CD4-positive, alpha-beta T cell (primary cell): Measurements from ENCODE around the gene PSME3. TPM values are rescaled to one million over a fixed set of nuclear protein-coding genes. Genes with fewer than 3 reads are reported as not detected.

Experiments used
- ATAC-seq: fragments of 200-7000 bp; cut with Tn5 transposase; one replicate; pipeline ENCODE4 v1.10.0; 2022; ENCODE audit warnings: mild to moderate bottlenecking; ENCODE audit not compliant: poor library complexity
- CTCF ChIA-PET: fragments of 350-600 bp; sonication (Branson Sonifier 250); formaldehyde crosslinking; loops from one replicate; lab custom pipeline; 2021; ENCODE audit warnings: antibody characterized with exemption, inconsistent platforms; lab: Charles Lee
- POLR2A ChIA-PET: fragments of 350-600 bp; sonication (Branson Sonifier 250); formaldehyde crosslinking; loops from one replicate; lab custom pipeline; 2021; ENCODE audit warnings: antibody characterized with exemption, inconsistent platforms; lab: Charles Lee
- DNase-seq, 14 experiments: peaks; one replicate each; pipeline ENCODE4 v3.0.0-alpha.2; 2013 to 2020; ENCODE audit warnings: mixed read lengths in 2 of 14
- H3K27ac ChIP-seq, 2 donors: one replicate each; pipeline versions ENCODE4 v1.5.1 to v1.7.0; 2013; ENCODE audit warnings: low read length in 2 of 2, low read depth in 1 of 2, mild to moderate bottlenecking in 1 of 2
- H3K27me3 ChIP-seq, 2 experiments: 1 replicate in 1 of 2; 2 replicates in 1 of 2; pipeline versions ENCODE4 v1.6.1 to v1.7.0; 2013; ENCODE audit warnings: low read length in 2 of 2, control low read depth in 1 of 2, mild to moderate bottlenecking in 1 of 2, moderate library complexity in 1 of 2; ENCODE audit not compliant: insufficient read depth in 2 of 2, control insufficient read depth in 1 of 2
- H3K36me3 ChIP-seq: one replicate; pipeline ENCODE4 v1.6.1; 2013; ENCODE audit warnings: low read length, control low read depth; ENCODE audit not compliant: insufficient read depth
- H3K4me1 ChIP-seq: one replicate; pipeline ENCODE4 v1.6.1; 2013; ENCODE audit warnings: low read length, control low read depth; ENCODE audit not compliant: insufficient read depth
- H3K4me3 ChIP-seq: one replicate; pipeline ENCODE4 v1.5.1; 2013; ENCODE audit warnings: mild to moderate bottlenecking, low read length, moderate library complexity
- H3K9me3 ChIP-seq, 2 experiments: 1 replicate in 1 of 2; 2 replicates in 1 of 2; pipeline versions ENCODE4 v1.6.1 to v1.7.0; 2013; ENCODE audit warnings: low read length in 2 of 2, mild to moderate bottlenecking in 2 of 2, control low read depth in 1 of 2, moderate library complexity in 1 of 2; ENCODE audit not compliant: control insufficient read depth in 1 of 2, insufficient read depth in 1 of 2
- H3K27ac Mint-ChIP-seq: one replicate; pipeline ENCODE4 v1.8.0; 2020; ENCODE audit warnings: mixed read lengths
- H3K27me3 Mint-ChIP-seq: one replicate; pipeline ENCODE4 v1.8.0; 2021; ENCODE audit warnings: mixed read lengths
- H3K36me3 Mint-ChIP-seq: one replicate; pipeline ENCODE4 v1.8.0; 2021; ENCODE audit warnings: low read depth, mixed read lengths
- H3K4me1 Mint-ChIP-seq: one replicate; pipeline ENCODE4 v1.8.0; 2021; ENCODE audit warnings: low read depth, mixed read lengths
- H3K4me3 Mint-ChIP-seq: one replicate; pipeline ENCODE4 v1.8.0; 2020; ENCODE audit warnings: mild to moderate bottlenecking, mixed read lengths
- H3K9me3 Mint-ChIP-seq: one replicate; pipeline ENCODE4 v1.8.0; 2020; ENCODE audit warnings: mixed read lengths
- intact Hi-C, 2 experiments: fragments of 100-400 bp; cut with DNase I in 1 of 2; cut with micrococcal nuclease in 1 of 2; formaldehyde crosslinking; loops; one replicate each; pipeline versions ENCODE4 v1.15.1 to v1.9.0; 2023 to 2025; cut with DNase I, micrococcal nuclease
- total RNA-seq, 174 experiments: library from RNA in 2 of 174; stranded (reverse) in 2 of 174; gene quantifications; one replicate each; pipeline ENCODE4 v1.2.3 and lab custom pipeline; 2021 to 2026
- TF ChIP-seq, protein P1 (sequence below): fragments of 200-600 bp; IDR thresholded peaks from one replicate; pipeline ENCODE4 v1.8.0; 2022; ENCODE audit warnings: antibody characterized with exemption, mild to moderate bottlenecking

PSME3 gene
- total RNA-seq, 2 experiments from 2014 or later = 62.1 to 62.5 TPM

- TF ChIP-seq, protein P1, sequence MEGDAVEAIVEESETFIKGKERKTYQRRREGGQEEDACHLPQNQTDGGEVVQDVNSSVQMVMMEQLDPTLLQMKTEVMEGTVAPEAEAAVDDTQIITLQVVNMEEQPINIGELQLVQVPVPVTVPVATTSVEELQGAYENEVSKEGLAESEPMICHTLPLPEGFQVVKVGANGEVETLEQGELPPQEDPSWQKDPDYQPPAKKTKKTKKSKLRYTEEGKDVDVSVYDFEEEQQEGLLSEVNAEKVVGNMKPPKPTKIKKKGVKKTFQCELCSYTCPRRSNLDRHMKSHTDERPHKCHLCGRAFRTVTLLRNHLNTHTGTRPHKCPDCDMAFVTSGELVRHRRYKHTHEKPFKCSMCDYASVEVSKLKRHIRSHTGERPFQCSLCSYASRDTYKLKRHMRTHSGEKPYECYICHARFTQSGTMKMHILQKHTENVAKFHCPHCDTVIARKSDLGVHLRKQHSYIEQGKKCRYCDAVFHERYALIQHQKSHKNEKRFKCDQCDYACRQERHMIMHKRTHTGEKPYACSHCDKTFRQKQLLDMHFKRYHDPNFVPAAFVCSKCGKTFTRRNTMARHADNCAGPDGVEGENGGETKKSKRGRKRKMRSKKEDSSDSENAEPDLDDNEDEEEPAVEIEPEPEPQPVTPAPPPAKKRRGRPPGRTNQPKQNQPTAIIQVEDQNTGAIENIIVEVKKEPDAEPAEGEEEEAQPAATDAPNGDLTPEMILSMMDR = no peak
- H3K36me3 Mint-ChIP-seq = peaks cover 85% of the 10 kb centered on the region
- DNase-seq (no peak), ATAC-seq (no peak)
- Histone ChIP-seq H3K4me1 (no peaks in the 10 kb centered on the region), H3K36me3 (peaks cover 83% of the 10 kb centered on the region), H3K27me3 (no peaks in the 10 kb centered on the region), H3K4me3 (no peak overlapping the region), H3K27ac (no peak overlapping the region), H3K9me3 (no peaks in the 10 kb centered on the region)
- no peaks in the 10 kb centered on the region for H3K9me3 Mint-ChIP-seq
- H3K4me3 Mint-ChIP-seq = no peak overlapping the region
- CTCF ChIA-PET = no interaction called here
- no peaks in the 10 kb centered on the region for H3K27me3 Mint-ChIP-seq
- no peak overlapping the region for H3K27ac Mint-ChIP-seq
- peaks cover 5% of the 10 kb centered on the region for H3K4me1 Mint-ChIP-seq
- POLR2A ChIA-PET = no interaction called here
- intact Hi-C loops = loop anchor here (2.0 to 10.0 kb wide), 2 partner anchors 363 to 497 kb away; no protein-coding TSS in a partner anchor
Measured at GRCh38 chr17:42841975-42842685, 8.9 kb downstream of the PSME3 start.

DNA sequence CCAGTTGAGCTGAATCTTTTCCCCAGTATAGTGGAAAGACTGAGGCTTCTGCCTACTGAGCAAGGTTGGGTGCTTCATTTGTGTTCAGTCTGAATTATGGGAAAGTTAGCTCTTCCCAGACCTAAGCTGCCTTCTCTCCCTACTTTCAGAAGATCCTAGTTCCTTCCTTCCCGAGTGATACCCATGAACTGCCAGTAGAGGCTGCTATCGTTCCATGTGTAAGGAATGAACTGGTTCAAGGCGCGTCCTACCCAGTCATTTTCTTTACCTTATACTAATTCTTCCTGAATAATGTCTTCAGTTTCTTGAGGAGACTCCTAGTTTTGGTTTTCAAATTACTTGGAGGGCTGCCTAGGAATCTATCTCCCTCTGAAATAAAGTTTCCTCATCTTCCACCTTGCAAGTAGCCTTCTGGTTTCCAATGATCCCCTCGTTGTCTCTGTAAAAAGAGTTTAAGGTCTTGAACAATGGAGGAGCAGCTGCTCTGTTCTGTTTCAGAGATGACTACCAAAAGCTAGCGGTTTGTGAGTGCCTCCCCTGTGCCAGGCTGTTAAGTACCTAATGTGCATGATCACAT is 10.2 kb downstream of the PSME3 start:
- H3K4me1 Mint-ChIP-seq = no peaks in the 10 kb centered on the region
- no peaks in the 10 kb centered on the region for H3K9me3 Mint-ChIP-seq
- Histone ChIP-seq H3K36me3 (peaks cover 69% of the 10 kb centered on the region), H3K9me3 (no peaks in the 10 kb centered on the region), H3K27me3 (no peaks in the 10 kb centered on the region), H3K27ac (no peak overlapping the region), H3K4me3 (no peak overlapping the region), H3K4me1 (no peaks in the 10 kb centered on the region)
- ATAC-seq = peak; percentile 56
- POLR2A ChIA-PET = interaction anchor here (0.7 to 1.3 kb wide), 2 partner anchors 155 to 524 kb away, joined by 4 read pairs; partner anchors contain the start of gene RPL27
- H3K4me3 Mint-ChIP-seq = no peak overlapping the region
- peaks cover 74% of the 10 kb centered on the region for H3K36me3 Mint-ChIP-seq
- intact Hi-C loops = loop anchor here (2.0 to 10.0 kb wide), 2 partner anchors 361 to 495 kb away; no protein-coding TSS in a partner anchor
- H3K27ac Mint-ChIP-seq = no peak overlapping the region
- H3K27me3 Mint-ChIP-seq = no peaks in the 10 kb centered on the region
- CTCF ChIA-PET = interaction anchor here (0.7 to 0.9 kb wide), 3 partner anchors 10 to 188 kb away, joined by 3 to 4 read pairs (median 3); partner anchors contain the start of gene BECN1
- TF ChIP-seq, protein P1 = peak; percentile 56
- DNase-seq = peak in 4 of 14 experiments; percentile 5 to 54 (median 35)

DNA sequence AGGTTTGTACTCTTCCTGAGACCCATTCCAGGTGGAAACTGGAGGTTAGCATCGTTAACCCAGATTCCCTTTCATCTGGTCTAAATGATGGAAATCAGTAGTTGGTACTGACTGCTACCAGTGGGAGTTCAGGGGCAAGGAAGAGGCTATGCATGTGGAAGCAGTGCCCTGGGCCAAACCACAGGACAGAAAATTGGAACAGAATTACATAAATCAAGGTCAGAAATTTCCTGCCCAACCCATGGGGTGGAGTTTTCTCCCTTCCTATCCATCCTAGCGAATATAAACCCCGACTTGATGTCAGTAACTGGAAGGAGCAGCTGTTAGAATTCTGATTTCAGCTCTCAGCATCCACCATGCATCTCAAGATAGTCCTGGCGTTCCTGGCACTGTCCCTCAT is 11.1 kb downstream of the PSME3 start, which contains the start of gene AOC2:
TSS of gene AOC2 (plus strand) at position 310 of the 400 bp plus-strand sequence. CDS start at position 357, 47 bp downstream.
- Mint-ChIP-seq H3K27ac (no peak within 1 kb of the TSS), H3K27me3 (no peaks in the 10 kb centered on the region), H3K36me3 (peaks cover 65% of the 10 kb centered on the region), H3K9me3 (no peaks in the 10 kb centered on the region), H3K4me1 (no peaks in the 10 kb centered on the region), H3K4me3 (no peak within 1 kb of the TSS)
- ChIA-PET CTCF (no interaction called here), POLR2A (interaction anchor here (1.3 to 1.7 kb wide), 2 partner anchors 22 to 154 kb away, joined by 4 read pairs; partner anchors contain the start of gene RPL27)
- intact Hi-C loops = loop anchor here in 1 of 2 experiments (10.0 kb wide), 1 partner anchor 361 kb away; no protein-coding TSS in a partner anchor
- TF ChIP-seq, protein P1 = no peak
- H3K4me3 ChIP-seq = no peak within 1 kb of the TSS
- DNase-seq (no peak), ATAC-seq (no peak)
- no peaks in the 10 kb centered on the region for H3K27me3 ChIP-seq
- no peaks in the 10 kb centered on the region for H3K4me1 ChIP-seq
- peaks cover 61% of the 10 kb centered on the region for H3K36me3 ChIP-seq
- H3K27ac ChIP-seq = no peak within 1 kb of the TSS
- no peaks in the 10 kb centered on the region for H3K9me3 ChIP-seq
